Measurements from ENCODE around the gene ASCL4.
"Not testable (repeated sequence)": the region's sequence is repeated elsewhere in the genome, so short reads cannot be mapped to it uniquely, and the experiment has no call there.

Gene ASCL4

GRCh38 chr12:107774349-107775029 lies at the start of gene ASCL4:
Gene ASCL4, plus strand, starts transcription at chr12:107774704. Its CDS starts 515 bp downstream, at chr12:107775219.
- H3K79me2 ChIP-seq (ENCODE audit: control insufficient read depth, low read length): no peaks in the 10 kb centered on the region
- H3F3A ChIP-seq (ENCODE audit: control insufficient read depth, insufficient read depth): no peaks in the 10 kb centered on the region
- no peaks in the 10 kb centered on the region for H4K20me1 ChIP-seq (ENCODE audit: control insufficient read depth, insufficient read depth, low read depth, low read length)
- peaks cover 9% of the 10 kb centered on the region; the same call in 1 of the 2 replicates for H3K27me3 ChIP-seq (ENCODE audit: control insufficient read depth, low read length)
- H3K4me2 ChIP-seq (ENCODE audit: low read length): no peak within 1 kb of the TSS
- peaks cover 3% of the 10 kb centered on the region for H3K4me1 ChIP-seq (ENCODE audit: control insufficient read depth, low read length)
- TF ChIP-seq CTCF (IDR thresholded peaks at IDR 0.05; ENCODE audit: low read depth, low read length, poor library complexity, severe bottlenecking): no peak
- no peak for TF ChIP-seq EZH2phosphoT487 (IDR thresholded peaks at IDR 0.05; ENCODE audit: borderline replicate concordance, low read length)
- H3K9me2 ChIP-seq (replicated peaks; ENCODE audit: control insufficient read depth, low read length): no peaks in the 10 kb centered on the region
- no peak within 1 kb of the TSS for H3K4me3 ChIP-seq (ENCODE audit: low read length)
- no peak within 1 kb of the TSS for H3K27ac ChIP-seq (ENCODE audit: low read depth, low read length)
- H3K9me3 ChIP-seq (ENCODE audit: control insufficient read depth, insufficient read depth, low read length): no peaks in the 10 kb centered on the region
- H3K36me3 ChIP-seq (ENCODE audit: control insufficient read depth, low read length): no peaks in the 10 kb centered on the region

DNA sequence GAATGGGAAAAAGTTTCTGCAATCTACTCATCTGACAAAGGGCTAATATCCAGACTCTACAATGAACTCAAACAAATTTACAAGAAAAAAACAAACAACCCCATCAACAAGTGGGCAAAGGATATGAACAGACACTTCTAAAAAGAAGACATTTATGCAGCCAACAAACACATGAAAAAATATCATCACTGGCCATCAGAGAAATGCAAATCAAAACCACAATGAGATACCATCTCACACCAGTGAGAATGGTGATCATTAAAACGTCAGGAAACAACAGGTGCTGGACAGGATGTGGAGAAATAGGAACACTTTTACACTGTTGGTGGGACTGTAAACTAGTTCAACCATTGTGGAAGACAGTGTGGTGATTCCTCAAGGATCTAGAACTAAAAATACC lies 47.2 kb upstream of the ASCL4 start:
- not testable (repeated sequence) for H3K4me3 ChIP-seq (ENCODE audit: low read length); H3K27ac ChIP-seq (ENCODE audit: low read depth, low read length); H3K4me2 ChIP-seq (ENCODE audit: low read length); H3K4me1 ChIP-seq (ENCODE audit: control insufficient read depth, low read length); H3K9me2 ChIP-seq (replicated peaks; ENCODE audit: control insufficient read depth, low read length); H3K79me2 ChIP-seq (ENCODE audit: control insufficient read depth, low read length); H3K27me3 ChIP-seq (ENCODE audit: control insufficient read depth, low read length); H4K20me1 ChIP-seq (ENCODE audit: control insufficient read depth, insufficient read depth, low read depth, low read length); H3K36me3 ChIP-seq (ENCODE audit: control insufficient read depth, low read length); H3K9me3 ChIP-seq (ENCODE audit: control insufficient read depth, insufficient read depth, low read length); H3F3A ChIP-seq (ENCODE audit: control insufficient read depth, insufficient read depth)

DNA sequence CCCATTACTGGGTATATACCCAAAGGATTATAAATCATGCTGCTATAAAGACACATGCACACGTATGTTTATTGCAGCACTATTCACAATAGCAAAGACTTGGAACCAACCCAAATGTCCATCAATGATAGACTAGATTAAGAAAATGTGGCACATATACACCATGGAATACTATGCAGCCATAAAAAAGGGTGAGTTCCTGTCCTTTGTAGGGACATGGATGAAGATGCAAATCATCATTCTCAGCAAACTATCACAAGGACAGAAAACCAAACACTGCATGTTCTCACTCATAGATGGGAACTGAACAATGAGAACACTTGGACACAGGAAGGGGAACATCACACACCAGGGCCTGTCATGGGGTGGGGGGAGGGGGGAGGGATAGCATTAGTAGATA lies 46.8 kb upstream of the ASCL4 start:
- not testable (repeated sequence) for H3K4me2 ChIP-seq (ENCODE audit: low read length); H3K4me1 ChIP-seq (ENCODE audit: control insufficient read depth, low read length); H4K20me1 ChIP-seq (ENCODE audit: control insufficient read depth, insufficient read depth, low read depth, low read length); H3K9me2 ChIP-seq (replicated peaks; ENCODE audit: control insufficient read depth, low read length); H3K36me3 ChIP-seq (ENCODE audit: control insufficient read depth, low read length); H3K79me2 ChIP-seq (ENCODE audit: control insufficient read depth, low read length); H3K27me3 ChIP-seq (ENCODE audit: control insufficient read depth, low read length); H3K27ac ChIP-seq (ENCODE audit: low read depth, low read length); H3F3A ChIP-seq (ENCODE audit: control insufficient read depth, insufficient read depth); H3K4me3 ChIP-seq (ENCODE audit: low read length); H3K9me3 ChIP-seq (ENCODE audit: control insufficient read depth, insufficient read depth, low read length)

DNA sequence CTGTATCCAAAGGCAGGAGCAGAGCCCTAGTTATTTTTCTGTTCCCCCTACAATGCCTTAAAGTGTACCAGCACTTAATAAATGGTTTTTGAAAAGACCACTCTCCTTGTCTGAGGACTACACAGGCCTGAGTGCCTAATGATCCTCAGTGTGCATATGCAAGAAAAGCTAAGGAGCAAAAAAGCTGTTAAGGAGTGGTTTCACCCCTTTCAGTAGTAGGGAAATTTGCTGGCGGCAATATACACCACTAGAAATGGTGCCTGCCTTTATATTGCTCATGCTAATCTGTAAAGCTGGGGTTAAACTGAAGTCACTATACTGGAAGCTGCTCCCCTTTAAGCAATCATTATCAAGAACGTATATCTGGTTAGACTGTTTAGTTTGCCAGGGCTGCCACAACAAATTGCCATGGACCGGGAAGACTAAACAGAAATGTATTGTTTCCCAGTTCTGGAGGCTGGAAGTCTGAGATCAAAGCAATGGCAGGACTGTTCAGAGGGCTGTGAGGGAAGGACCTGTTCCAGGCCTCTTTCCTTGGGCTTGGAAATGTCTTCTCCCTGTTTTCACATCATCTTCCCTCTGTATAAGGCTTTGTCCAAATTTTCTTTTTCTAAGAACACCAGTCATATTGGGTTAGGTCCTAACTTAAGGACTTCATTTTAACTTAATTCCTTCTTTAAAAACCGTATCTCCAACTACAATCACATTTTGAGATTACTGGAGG lies 43.7 kb upstream of the ASCL4 start:
- Histone ChIP-seq H3K27me3 (ENCODE audit: control insufficient read depth, low read length) (no peaks in the 10 kb centered on the region), H3K79me2 (ENCODE audit: control insufficient read depth, low read length) (no peaks in the 10 kb centered on the region), H4K20me1 (ENCODE audit: control insufficient read depth, insufficient read depth, low read depth, low read length) (peaks cover 7% of the 10 kb centered on the region; the same call in 1 of the 2 replicates), H3K9me2 (replicated peaks; ENCODE audit: control insufficient read depth, low read length) (no peaks in the 10 kb centered on the region), H3K4me2 (ENCODE audit: low read length) (no peak overlapping the region), H3K27ac (ENCODE audit: low read depth, low read length) (no peak overlapping the region), H3K4me1 (ENCODE audit: control insufficient read depth, low read length) (peaks cover 5% of the 10 kb centered on the region), H3K36me3 (ENCODE audit: control insufficient read depth, low read length) (peaks cover 29% of the 10 kb centered on the region), H3K4me3 (ENCODE audit: low read length) (no peak overlapping the region), H3K9me3 (ENCODE audit: control insufficient read depth, insufficient read depth, low read length) (no peaks in the 10 kb centered on the region), H3F3A (ENCODE audit: control insufficient read depth, insufficient read depth) (peaks cover 5% of the 10 kb centered on the region; the same call in 1 of the 2 replicates)
- TF ChIP-seq EZH2phosphoT487 (IDR thresholded peaks at IDR 0.05; ENCODE audit: borderline replicate concordance, low read length) (no peak), CTCF (IDR thresholded peaks at IDR 0.05; ENCODE audit: low read depth, low read length, poor library complexity, severe bottlenecking) (no peak)

Measured in DOHH2 (cell line).